Subcutaneous adipose tissue (tissue), 4 donors: ENCODE results near the gene ODF4. TPM values are rescaled to one million over a fixed set of nuclear protein-coding genes. Genes with fewer than 3 reads are reported as not detected.

Experiments used
- total RNA-seq, 4 donors: library from RNA; depleted of rRNA; stranded (reverse); fragments of >200 nt; gene quantifications; one replicate each; pipeline ENCODE4 v1.1.0, GENCODE V29; 2016
- TF ChIP-seq, protein P1 (sequence below): fragments of 450-650 bp; IDR thresholded peaks from one replicate; pipeline ENCODE4 v1.5.1; 2016; ENCODE audit warnings: low read depth, mild to moderate bottlenecking, control low read depth, antibody characterized with exemption, moderate library complexity

Gene ODF4
- total RNA-seq, 4 donors from 2014 or later, result not detected

DNA sequence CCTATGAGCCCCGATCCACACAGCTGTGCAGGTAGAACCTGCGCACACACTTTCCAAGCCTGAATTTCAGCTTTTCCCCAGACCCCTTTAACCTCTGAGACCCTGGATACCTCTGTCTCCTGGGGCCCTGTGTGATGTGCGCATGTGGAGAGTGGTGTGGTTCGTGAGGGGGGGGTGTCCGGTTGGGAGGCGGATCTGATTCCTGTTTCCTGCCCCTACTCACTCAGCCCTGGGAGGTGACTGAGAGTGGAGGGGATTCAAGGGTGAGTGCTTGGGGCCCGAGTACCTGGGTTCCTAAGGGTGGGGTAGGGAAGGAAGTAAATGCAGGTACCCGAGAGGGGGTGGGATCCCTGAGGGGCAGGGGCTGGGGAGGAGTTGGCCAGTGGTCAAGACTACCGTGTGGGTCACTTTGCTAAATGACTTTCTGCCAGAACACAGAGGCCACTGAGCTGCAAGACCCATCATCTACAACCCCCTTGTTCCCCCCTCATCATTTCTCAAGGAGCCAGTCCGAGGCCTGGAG, 29.0 kb upstream of the ODF4 start:
- TF ChIP-seq, protein P1, sequence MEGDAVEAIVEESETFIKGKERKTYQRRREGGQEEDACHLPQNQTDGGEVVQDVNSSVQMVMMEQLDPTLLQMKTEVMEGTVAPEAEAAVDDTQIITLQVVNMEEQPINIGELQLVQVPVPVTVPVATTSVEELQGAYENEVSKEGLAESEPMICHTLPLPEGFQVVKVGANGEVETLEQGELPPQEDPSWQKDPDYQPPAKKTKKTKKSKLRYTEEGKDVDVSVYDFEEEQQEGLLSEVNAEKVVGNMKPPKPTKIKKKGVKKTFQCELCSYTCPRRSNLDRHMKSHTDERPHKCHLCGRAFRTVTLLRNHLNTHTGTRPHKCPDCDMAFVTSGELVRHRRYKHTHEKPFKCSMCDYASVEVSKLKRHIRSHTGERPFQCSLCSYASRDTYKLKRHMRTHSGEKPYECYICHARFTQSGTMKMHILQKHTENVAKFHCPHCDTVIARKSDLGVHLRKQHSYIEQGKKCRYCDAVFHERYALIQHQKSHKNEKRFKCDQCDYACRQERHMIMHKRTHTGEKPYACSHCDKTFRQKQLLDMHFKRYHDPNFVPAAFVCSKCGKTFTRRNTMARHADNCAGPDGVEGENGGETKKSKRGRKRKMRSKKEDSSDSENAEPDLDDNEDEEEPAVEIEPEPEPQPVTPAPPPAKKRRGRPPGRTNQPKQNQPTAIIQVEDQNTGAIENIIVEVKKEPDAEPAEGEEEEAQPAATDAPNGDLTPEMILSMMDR, result no peak

DNA sequence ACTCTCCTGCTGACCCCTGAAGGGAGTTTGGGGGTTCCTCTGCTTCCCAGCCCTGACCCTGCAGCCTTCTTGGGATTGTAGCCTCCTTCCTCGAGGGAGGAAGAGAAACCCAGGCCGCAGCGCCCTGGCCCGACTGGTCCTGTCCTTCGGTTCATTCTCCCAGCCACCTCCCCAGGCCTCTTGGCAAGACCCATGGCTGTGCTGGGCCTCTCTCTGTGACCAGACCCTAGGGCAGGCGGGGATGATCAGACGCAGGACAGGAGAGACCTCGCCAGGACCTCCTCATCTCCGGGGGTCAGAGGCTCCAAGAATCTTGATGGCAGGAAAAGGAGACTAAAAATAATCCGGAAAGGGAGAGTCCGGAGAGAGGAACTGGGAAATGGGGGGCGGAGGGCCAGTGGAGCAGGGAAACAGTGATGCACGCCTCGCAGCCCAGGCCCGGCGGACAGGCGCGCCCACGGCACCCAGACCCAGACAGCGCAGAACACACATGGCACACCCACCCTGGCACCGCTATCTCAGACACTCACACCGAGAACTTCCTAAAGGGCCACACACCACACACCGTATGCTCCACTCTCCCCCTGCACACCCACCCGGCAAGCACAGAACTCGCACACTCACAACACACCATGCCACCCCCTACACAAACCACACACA, 28.4 kb upstream of the ODF4 start:
- TF ChIP-seq, protein P1, result no peak

DNA sequence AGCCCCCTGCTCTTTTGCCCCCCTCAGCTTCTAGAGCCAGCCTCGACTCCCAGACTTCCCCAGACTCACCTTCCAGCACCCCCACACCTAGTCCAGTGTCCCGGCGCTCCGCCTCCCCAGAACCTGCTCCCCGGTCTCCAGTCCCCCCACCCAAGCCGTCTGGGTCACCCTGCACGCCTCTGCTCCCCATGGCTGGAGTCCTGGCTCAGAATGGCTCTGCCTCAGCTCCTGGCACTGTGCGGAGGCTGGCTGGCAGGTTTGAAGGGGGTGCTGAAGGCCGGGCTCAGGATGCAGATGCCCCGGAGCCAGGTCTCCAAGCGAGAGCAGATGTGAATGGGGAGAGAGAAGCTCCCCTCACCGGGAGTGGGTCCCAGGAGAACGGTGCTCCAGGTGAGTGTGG, 27.4 kb upstream of the ODF4 start:
- TF ChIP-seq, protein P1, result no peak

DNA sequence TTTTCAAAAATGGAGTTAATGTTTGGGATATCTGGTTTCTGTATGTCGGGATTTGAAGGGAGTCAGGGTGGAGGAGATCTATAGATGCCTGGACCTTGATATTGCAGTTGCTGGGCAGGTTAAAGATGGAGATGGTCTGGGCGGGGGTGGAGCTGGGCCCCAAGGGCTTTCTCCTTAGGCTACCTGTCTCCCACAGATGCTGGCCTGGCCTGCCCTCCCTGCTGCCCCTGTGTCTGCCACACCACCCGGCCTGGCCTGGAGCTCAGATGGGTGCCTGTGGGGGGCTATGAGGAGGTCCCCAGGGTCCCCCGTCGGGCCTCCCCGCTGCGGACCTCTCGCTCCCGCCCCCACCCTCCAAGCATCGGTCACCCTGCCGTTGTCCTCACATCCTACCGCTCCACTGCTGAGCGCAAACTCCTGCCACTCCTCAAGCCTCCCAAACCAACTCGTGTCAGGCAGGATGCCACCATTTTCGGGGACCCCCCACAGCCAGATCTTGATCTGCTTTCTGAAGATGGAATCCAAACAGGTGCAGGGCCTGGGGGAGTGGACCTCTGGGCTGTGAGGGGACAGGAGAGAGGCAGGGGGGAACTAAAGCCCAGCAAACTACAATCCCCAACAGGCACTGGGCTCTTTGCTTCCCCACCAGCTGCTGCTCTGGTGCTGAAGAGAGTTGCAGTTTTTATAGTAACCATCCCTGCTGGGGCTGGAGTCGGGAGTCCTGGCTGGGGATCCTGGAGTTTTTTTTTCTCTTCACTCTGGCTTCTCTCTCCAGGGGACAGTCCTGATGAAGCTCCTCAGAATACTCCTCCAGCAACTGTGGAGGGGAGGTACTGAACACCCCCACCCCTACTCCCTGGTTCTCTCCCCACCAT, 26.7 kb upstream of the ODF4 start:
- TF ChIP-seq, protein P1, result no peak

DNA sequence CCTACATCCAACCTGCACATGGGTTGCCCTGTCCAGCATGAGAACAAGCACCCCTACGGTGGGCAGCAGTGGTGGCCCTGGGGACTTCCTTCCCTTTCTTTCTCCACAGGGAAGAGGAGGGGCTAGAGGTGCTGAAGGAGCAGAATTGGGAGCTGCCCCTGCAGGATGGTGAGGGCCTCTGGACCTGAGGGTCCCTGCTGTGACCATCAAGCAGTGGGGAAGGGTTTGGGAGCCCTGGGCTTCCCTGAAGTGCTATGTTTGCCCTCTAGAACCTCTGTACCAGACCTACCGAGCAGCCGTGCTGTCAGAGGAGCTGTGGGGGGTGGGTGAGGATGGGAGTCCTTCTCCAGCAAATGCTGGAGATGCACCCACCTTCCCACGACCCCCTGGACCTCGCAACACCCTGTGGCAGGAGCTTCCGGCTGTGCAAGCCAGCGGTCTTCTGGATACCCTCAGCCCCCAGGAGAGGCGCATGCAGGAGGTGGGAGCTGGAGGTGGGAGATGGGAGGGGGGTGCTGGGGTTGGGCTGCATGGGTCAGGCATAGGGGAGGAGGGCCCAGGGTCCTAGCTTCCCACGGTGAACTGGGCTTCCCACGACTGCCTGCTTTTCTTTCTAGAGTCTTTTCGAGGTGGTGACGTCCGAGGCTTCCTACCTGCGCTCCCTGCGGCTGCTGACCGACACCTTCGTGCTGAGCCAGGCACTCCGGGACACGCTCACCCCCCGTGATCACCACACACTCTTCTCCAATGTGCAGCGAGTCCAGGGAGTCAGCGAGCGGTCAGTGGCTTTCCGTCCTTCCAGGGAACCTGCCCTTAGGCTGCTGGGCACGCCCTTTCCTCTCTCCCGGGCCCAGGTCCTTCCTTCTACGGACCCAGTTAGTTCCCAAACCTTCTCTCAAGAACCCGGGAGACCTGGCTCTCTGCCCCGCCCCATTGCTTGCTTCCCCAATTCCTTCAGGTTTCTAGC, 24.6 kb upstream of the ODF4 start:
- TF ChIP-seq, protein P1, result no peak

DNA sequence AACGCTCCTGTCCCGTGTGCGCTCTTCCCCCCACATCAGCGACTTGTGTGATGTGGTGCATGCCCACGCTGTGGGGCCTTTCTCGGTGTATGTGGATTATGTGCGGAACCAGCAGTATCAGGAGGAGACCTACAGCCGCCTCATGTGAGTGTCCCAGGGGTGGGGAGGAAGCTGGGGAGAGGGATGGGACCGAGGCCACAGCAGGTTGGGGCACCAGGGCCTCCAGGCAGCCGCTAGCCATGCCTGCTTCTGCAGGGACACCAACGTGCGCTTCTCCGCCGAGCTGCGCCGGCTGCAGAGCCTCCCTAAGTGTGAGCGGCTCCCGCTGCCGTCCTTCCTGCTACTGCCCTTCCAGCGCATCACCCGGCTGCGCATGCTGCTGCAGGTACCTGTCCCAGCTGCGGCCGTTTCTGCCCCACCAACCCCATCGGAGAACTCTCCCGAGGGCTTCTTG, 23.8 kb upstream of the ODF4 start:
- TF ChIP-seq, protein P1, result no peak
